ENCODE measurements around the gene BCKDHB. TPM values are rescaled to one million over a fixed set of nuclear protein-coding genes. Genes with fewer than 3 reads are reported as not detected.
"Not testable (repeated sequence)": the region's sequence is repeated elsewhere in the genome, so short reads cannot be mapped to it uniquely, and the experiment has no call there.

BCKDHB gene
- total RNA-seq, 1 experiment from 2014 or later: 24.3 TPM

- DNase-seq (ENCODE audit: low spot score): no peak
- CTCF ChIA-PET: interaction anchor here (0.6 to 1.5 kb wide), 5 partner anchors 156 to 1498 kb away, joined by 3 to 9 read pairs (median 6); no protein-coding TSS in a partner anchor
- Mint-ChIP-seq H3K27ac (peak overlapping the region; percentile 64), H3K4me3 (peak overlapping the region; percentile 98), H3K9me3 (no peaks in the 10 kb centered on the region), H3K27me3 (ENCODE audit: low read depth) (peaks cover 11% of the 10 kb centered on the region), H3K36me3 (no peaks in the 10 kb centered on the region), H3K4me1 (peaks cover 26% of the 10 kb centered on the region)
- ATAC-seq: no peak
- POLR2A ChIA-PET: interaction anchor here (0.6 to 1.0 kb wide), 4 partner anchors 13 to 417 kb away, joined by 3 to 8 read pairs (median 4); partner anchors contain the start of gene TTK
- no peak for TF ChIP-seq ZNF121 (CRISPR knock-in tag; IDR thresholded peaks at IDR 0.05)
- no peak for TF ChIP-seq ZNF512 (CRISPR knock-in tag; IDR thresholded peaks at IDR 0.05; ENCODE audit: borderline replicate concordance)
- no peak for TF ChIP-seq FOXP1 (CRISPR knock-in tag; IDR thresholded peaks at IDR 0.05; ENCODE audit: borderline replicate concordance)
- no peak for TF ChIP-seq IRF2 (CRISPR knock-in tag; IDR thresholded peaks at IDR 0.05; ENCODE audit: borderline replicate concordance, low read depth)
- TF ChIP-seq ZNF396 (CRISPR knock-in tag; IDR thresholded peaks at IDR 0.05; ENCODE audit: borderline replicate concordance): no peak
Measured at GRCh38 chr6:80105972-80106417, 476 bp upstream of the BCKDHB start.

GRCh38 chr6:80122576-80122975 lies 16.1 kb downstream of the BCKDHB start:
- H3K4me1 Mint-ChIP-seq; H3K27ac Mint-ChIP-seq; DNase-seq (ENCODE audit: low spot score); H3K4me3 Mint-ChIP-seq; H3K27me3 Mint-ChIP-seq (ENCODE audit: low read depth); CTCF ChIA-PET; POLR2A ChIA-PET; ATAC-seq: not testable (repeated sequence)
- Mint-ChIP-seq H3K9me3 (peaks cover 60% of the 10 kb centered on the region), H3K36me3 (peaks cover 64% of the 10 kb centered on the region)

GRCh38 chr6:80126657-80127345 lies 20.3 kb downstream of the BCKDHB start:
- DNase-seq (ENCODE audit: low spot score) (no peak), ATAC-seq (no peak)
- CTCF ChIA-PET: no interaction called here
- peaks cover 19% of the 10 kb centered on the region for H3K9me3 Mint-ChIP-seq
- no peaks in the 10 kb centered on the region for H3K27me3 Mint-ChIP-seq (ENCODE audit: low read depth)
- H3K27ac Mint-ChIP-seq: no peak overlapping the region
- no peak overlapping the region for H3K4me3 Mint-ChIP-seq
- peaks cover 30% of the 10 kb centered on the region for H3K36me3 Mint-ChIP-seq
- POLR2A ChIA-PET: no interaction called here
- H3K4me1 Mint-ChIP-seq: no peaks in the 10 kb centered on the region
- TF ChIP-seq IRF2 (CRISPR knock-in tag; IDR thresholded peaks at IDR 0.05; ENCODE audit: borderline replicate concordance, low read depth) (no peak), FOXP1 (CRISPR knock-in tag; IDR thresholded peaks at IDR 0.05; ENCODE audit: borderline replicate concordance) (no peak), ZNF671 (CRISPR knock-in tag; IDR thresholded peaks at IDR 0.05) (no peak), MXD4 (CRISPR knock-in tag; IDR thresholded peaks at IDR 0.05; ENCODE audit: borderline replicate concordance) (no peak), ZNF423 (CRISPR knock-in tag; IDR thresholded peaks at IDR 0.05) (no peak), AFF4 (CRISPR knock-in tag; IDR thresholded peaks at IDR 0.05; ENCODE audit: borderline replicate concordance) (no peak), ZNF532 (CRISPR knock-in tag; IDR thresholded peaks at IDR 0.05; ENCODE audit: borderline replicate concordance) (no peak), ESRRA (CRISPR knock-in tag; IDR thresholded peaks at IDR 0.05; ENCODE audit: borderline replicate concordance) (no peak), NFYB (CRISPR knock-in tag; conservative IDR thresholded peaks at IDR 0.05; ENCODE audit: low read depth) (no peak), ZNF138 (CRISPR knock-in tag; conservative IDR thresholded peaks at IDR 0.05) (no peak), SMAD3 (CRISPR knock-in tag; IDR thresholded peaks at IDR 0.05; ENCODE audit: borderline replicate concordance) (no peak), ERG (CRISPR knock-in tag; IDR thresholded peaks at IDR 0.05) (no peak), ZBTB21 (CRISPR knock-in tag; IDR thresholded peaks at IDR 0.05; ENCODE audit: borderline replicate concordance) (no peak), NR2C2 (CRISPR knock-in tag; IDR thresholded peaks at IDR 0.05) (no peak), TEAD4 (CRISPR knock-in tag; IDR thresholded peaks at IDR 0.05) (no peak), NFATC4 (CRISPR knock-in tag; IDR thresholded peaks at IDR 0.05) (no peak), CREB1 (CRISPR knock-in tag; IDR thresholded peaks at IDR 0.05) (no peak)

Measured in WTC11 (cell line).